K562 (cell line): ENCODE results near the gene MYO18B. TPM values are rescaled to one million over a fixed set of nuclear protein-coding genes. Genes with fewer than 3 reads are reported as not detected.

Experiments
- ATAC-seq: fragments of 200-7000 bp; cut with Tn5 transposase; 3 replicates; pipeline ENCODE4 v1.9.1; 2020; ENCODE audit warnings: moderate library complexity
- Bru-seq: library from RNA; stranded (reverse); fragments of 400-500 nt; gene quantifications from one replicate; lab custom pipeline; 2021; lab: Mats Ljungman, UMichigan
- BruChase-seq, 2 experiments: library from RNA; stranded (reverse); fragments of 400-500 nt; gene quantifications; one replicate each; lab custom pipeline; 2021; lab: Mats Ljungman, UMichigan
- BruUV-seq: library from RNA; stranded (reverse); fragments of 400-500 nt; replicated peaks from 2 replicates; lab custom pipeline; 2021; lab: Mats Ljungman, UMichigan
- CTCF ChIA-PET: fragments of 300-600 bp; formaldehyde crosslinking; extraction: SDS; loops from one replicate; lab custom pipeline; 2021; ENCODE audit warnings: low intra/inter-chr PET ratio; lab: Yijun Ruan, JAX
- POLR2A ChIA-PET: fragments of 300-600, 350-650 bp; sonication (Branson Sonifier 250); formaldehyde crosslinking; extraction: SDS; loops from one replicate; lab custom pipeline; 2021; ENCODE audit warnings: antibody characterized with exemption, inconsistent platforms; lab: Yijun Ruan, JAX
- DNase-seq, 4 experiments: peaks; one replicate each; pipeline versions ENCODE4 v3.0.0 to v3.0.0-alpha.2; 2011 to 2018; ENCODE audit warnings: low spot score in 3 of 4, mixed read lengths in 3 of 4; ENCODE audit errors: extremely low read depth in 1 of 4
- FAIRE-seq: peaks from 2 replicates; lab custom pipeline; 2011; peaks lifted over from hg19 to GRCh38; lab: Jason Lieb, UNC
- H2AFZ ChIP-seq: 2 replicates; pipeline ENCODE4 v1.6.0; 2011; ENCODE audit warnings: low read depth, low read length, control low read depth, inconsistent platforms
- H3K27ac ChIP-seq: fragments of 200-600 bp; 3 replicates; pipeline ENCODE4 v1.8.0; 2011; ENCODE audit warnings: low read depth, mild to moderate bottlenecking, control low read depth, inconsistent platforms, low read length, moderate library complexity, mixed read lengths; ENCODE audit errors: extremely low read depth
- H3K27me3 ChIP-seq, 2 experiments: fragments of 300-600 bp in 1 of 2; 2 replicates in 1 of 2; 3 replicates in 1 of 2; pipeline versions ENCODE4 v1.6.0 to v1.8.0; 2011; ENCODE audit warnings: inconsistent platforms in 2 of 2, low read length in 2 of 2, mild to moderate bottlenecking in 1 of 2, mixed read lengths in 1 of 2, moderate library complexity in 1 of 2; ENCODE audit not compliant: control insufficient read depth in 2 of 2, insufficient read depth in 2 of 2
- H3K36me3 ChIP-seq: fragments of 300-600 bp; 3 replicates; pipeline ENCODE4 v1.8.0; 2011; ENCODE audit warnings: mild to moderate bottlenecking, low read length, inconsistent platforms; ENCODE audit not compliant: control insufficient read depth, insufficient read depth
- H3K4me1 ChIP-seq, 2 experiments: fragments of 200-600 bp in 1 of 2; replicated peaks in 1 of 2; 2 replicates in 1 of 2; 3 replicates in 1 of 2; pipeline versions ENCODE4 v1.5.1 to v1.8.0; 2011; ENCODE audit warnings: inconsistent platforms in 2 of 2, low read length in 2 of 2, mild to moderate bottlenecking in 1 of 2, mixed read lengths in 1 of 2, moderate library complexity in 1 of 2; ENCODE audit not compliant: control insufficient read depth in 2 of 2, insufficient read depth in 2 of 2
- H3K4me2 ChIP-seq: 2 replicates; pipeline ENCODE4 v1.6.1; 2011; ENCODE audit warnings: low read length, control low read depth, inconsistent platforms, mixed read lengths; ENCODE audit not compliant: insufficient read depth
- H3K4me3 ChIP-seq: fragments of 200-600 bp; sonication (generic), shearing (Covaris generic); 2 replicates; pipeline ENCODE4 v1.5.1; 2016; ENCODE audit warnings: control low read depth, inconsistent platforms
- H3K79me2 ChIP-seq: fragments of 200-600 bp; 3 replicates; pipeline ENCODE4 v1.8.0; 2011; ENCODE audit warnings: low read length, inconsistent platforms; ENCODE audit not compliant: control insufficient read depth, insufficient read depth
- H3K9ac ChIP-seq, 2 experiments: 2 replicates each; pipeline versions ENCODE4 v1.6.0 to v1.6.1; 2011; ENCODE audit warnings: low read depth in 2 of 2, low read length in 2 of 2, control low read depth in 1 of 2, inconsistent platforms in 1 of 2, mild to moderate bottlenecking in 1 of 2, mixed read lengths in 1 of 2; ENCODE audit not compliant: insufficient read depth in 1 of 2
- H3K9me1 ChIP-seq: one replicate; pipeline ENCODE4 v1.6.0; 2011; ENCODE audit warnings: inconsistent platforms, mild to moderate bottlenecking, low read length, moderate library complexity; ENCODE audit not compliant: control insufficient read depth, insufficient read depth
- H3K9me3 ChIP-seq: replicated peaks from 2 replicates; pipeline ENCODE4 v1.5.1; 2011; ENCODE audit warnings: low read depth, low read length, inconsistent platforms; ENCODE audit not compliant: control insufficient read depth, insufficient read depth
- H4K20me1 ChIP-seq: replicated peaks from 2 replicates; pipeline ENCODE4 v1.6.1; 2011; ENCODE audit warnings: low read length, inconsistent platforms, mixed read lengths; ENCODE audit not compliant: control insufficient read depth, insufficient read depth
- CBFA2T3 ChIP-seq: fragments of 450-650 bp; IDR thresholded peaks from 2 replicates; pipeline ENCODE4 v1.6.1; 2017
- CCAR2 ChIP-seq: fragments of 200-400 bp; formaldehyde crosslinking; IDR thresholded peaks from 2 replicates; pipeline ENCODE4 v1.6.1; 2017; ENCODE audit warnings: mild to moderate bottlenecking, low read depth, low read length
- CREB3 ChIP-seq: fragments of 450-650 bp; conservative IDR thresholded peaks from 2 replicates; pipeline ENCODE4 v1.6.1; 2016; ENCODE audit warnings: missing genetic modification characterization, low read depth, mild to moderate bottlenecking, missing compliant biosample characterization, moderate library complexity
- CREM ChIP-seq: IDR thresholded peaks from 2 replicates; pipeline ENCODE4 v1.6.1; 2014; ENCODE audit warnings: antibody characterized with exemption, low read depth
- E2F6 ChIP-seq, 2 experiments: IDR thresholded peaks; 2 replicates each; pipeline ENCODE4 v1.6.1; 2011; ENCODE audit warnings: borderline replicate concordance in 1 of 2, control low read depth in 1 of 2, low read depth in 1 of 2, low read length in 1 of 2, mild to moderate bottlenecking in 1 of 2, mixed read lengths in 1 of 2, moderate library complexity in 1 of 2; ENCODE audit not compliant: insufficient read depth in 1 of 2, insufficient read length in 1 of 2, poor library complexity in 1 of 2, severe bottlenecking in 1 of 2; ENCODE audit errors: extremely low read depth in 1 of 2
- PHF20 ChIP-seq: fragments of 450-650 bp; IDR thresholded peaks from 2 replicates; pipeline ENCODE4 v1.6.1; 2018; ENCODE audit not compliant: partially characterized antibody
- POLR2AphosphoS5 ChIP-seq: IDR thresholded peaks from 2 replicates; pipeline ENCODE4 v1.6.1; 2011; ENCODE audit warnings: mild to moderate bottlenecking, low read depth, low read length, moderate library complexity; ENCODE audit not compliant: control insufficient read depth, insufficient read depth
- RBBP5 ChIP-seq: fragments of 200-600 bp; sonication (generic); IDR thresholded peaks from 2 replicates; pipeline ENCODE4 v1.6.1; 2012; ENCODE audit warnings: borderline replicate concordance, mild to moderate bottlenecking, low read length, control low read depth, inconsistent platforms; ENCODE audit not compliant: insufficient read depth, poor library complexity, severe bottlenecking
- SRF ChIP-seq, 2 experiments: fragments of 250-450, 450-650 bp in 1 of 2; sonication (Bioruptor Pico) in 1 of 2; sonication (generic) in 1 of 2; formaldehyde crosslinking; IDR thresholded peaks; 2 replicates each; pipeline versions ENCODE4 v1.5.0 to v1.5.1; 2020 to 2022; ENCODE audit warnings: mild to moderate bottlenecking in 1 of 2, missing genetic modification reagents in 1 of 2
- SUPT5H ChIP-seq: fragments of 450-650 bp; IDR thresholded peaks from 2 replicates; pipeline ENCODE4 v1.6.1; 2016
- TFAM ChIP-seq: fragments of 250-450 bp; sonication (Bioruptor Pico); conservative IDR thresholded peaks from 2 replicates; pipeline ENCODE4 v1.5.0; 2021; ENCODE audit warnings: mild to moderate bottlenecking, moderate library complexity
- TOE1 ChIP-seq, 2 experiments: fragments of 450-650 bp in 1 of 2; sonication (generic) in 1 of 2; formaldehyde crosslinking in 1 of 2; IDR thresholded peaks; 2 replicates each; pipeline versions ENCODE4 v1.7.1 to v1.8.0; 2016 to 2022; ENCODE audit warnings: borderline replicate concordance in 2 of 2, mild to moderate bottlenecking in 2 of 2, antibody characterized with exemption in 1 of 2, inconsistent platforms in 1 of 2, low read depth in 1 of 2, missing genetic modification reagents in 1 of 2, moderate library complexity in 1 of 2
- WGBS: fragments of 100-300 bp; shearing (Covaris generic); methylation state at CpG from one replicate; pipeline ENCODE4 v1.1.6; 2016; ENCODE audit warnings: low coverage, mixed read lengths; ENCODE audit not compliant: insufficient coverage; ENCODE audit errors: missing lambda C conversion rate; 5-methylcytosine and 5-hydroxymethylcytosine counted together
- in situ Hi-C: fragments of 300-500 bp; cut with MboI; formaldehyde crosslinking; loops from 4 replicates; pipeline ENCODE4 v1.15.0; 2018; ENCODE audit warnings: inconsistent platforms, mixed read lengths
- intact Hi-C: fragments of 100-400 bp; cut with micrococcal nuclease; formaldehyde crosslinking; loops from 2 replicates; pipeline ENCODE4 v1.14.2; 2022
- long read RNA-seq, 3 experiments: library from polyadenylated mRNA in 2 of 3; library from RNA in 1 of 3; unstranded in 2 of 3; stranded (forward) in 1 of 3; transcript quantifications; one replicate each; pipeline ENCODE4 v2.0.0, GENCODE V29; 2019 to 2022
- polyA minus RNA-seq, 3 experiments: library from RNA; depleted of rRNA, polyadenylated mRNA; stranded (reverse); fragments of >200 nt; gene quantifications; 2 replicates each; pipeline ENCODE4 v1.2.3, GENCODE V29; 2011
- polyA plus RNA-seq, 8 experiments: library from polyadenylated mRNA; depleted of rRNA in 4 of 8; stranded (reverse) in 5 of 8; unstranded in 3 of 8; fragments of >200 nt; fragmentation: Nextera tagmentation in 2 of 8; fragmentation: Illumina TruSeq in 1 of 8; extraction: Ambion mirVana in 2 of 8; extraction: Trizol in 1 of 8; gene quantifications; 2 replicates each; pipeline versions ENCODE4 v1.2.1 to v1.2.3, GENCODE V29; 2011 to 2014; ENCODE audit warnings: inconsistent platforms in 1 of 8, missing spikeins in 1 of 8
- total RNA-seq, 7 experiments: library from RNA; depleted of rRNA in 6 of 7; stranded (reverse); fragments of >200 nt in 6 of 7; fragmentation: Illumina TruSeq in 2 of 7; extraction: Trizol in 2 of 7; gene quantifications; 2 replicates each; pipeline versions ENCODE4 v1.2.1 to v1.2.3, GENCODE V29; 2011 to 2021; ENCODE audit warnings: low replicate concordance in 1 of 7

MYO18B gene
- total RNA-seq (2011; cell fraction: chromatin; rRNA removed; ENCODE audit: low replicate concordance) = 40.0 and 48.8 TPM in 2 replicates
- total RNA-seq (2011; cell fraction: nucleolus; rRNA removed) = 28.2 and 29.6 TPM in 2 replicates
- total RNA-seq (2011; cell fraction: nucleoplasm; rRNA removed) = 24.7 and 29.3 TPM in 2 replicates
- 6.7 TPM in 2 replicates for total RNA-seq (2014; rRNA removed)
- 4.0 TPM in 2 replicates for total RNA-seq (2014; rRNA removed; fragmentation: Illumina TruSeq; extraction: Trizol)
- 4.3 and 4.9 TPM in 2 replicates for total RNA-seq (2015; rRNA removed; fragmentation: Illumina TruSeq; extraction: Trizol)
- 5.8 and 7.0 TPM in 2 replicates for total RNA-seq (2021)
- 1.9 and 2.4 TPM in 2 replicates for polyA plus RNA-seq (2011; rRNA removed)
- 1.4 and 1.8 TPM in 2 replicates for polyA plus RNA-seq (2011; cell fraction: cytosol; rRNA removed)
- polyA plus RNA-seq (2011; cell fraction: nucleus; rRNA removed) = 7.0 and 10.1 TPM in 2 replicates
- polyA plus RNA-seq (2012) = 4.8 and 23.9 TPM in 2 replicates
- 5.5 and 5.7 TPM in 2 replicates for polyA plus RNA-seq (2014; fragmentation: Illumina TruSeq; extraction: Trizol)
- polyA plus RNA-seq (2014; fragmentation: Nextera tagmentation; extraction: Ambion mirVana) = under 1 TPM; 0.06 to 0.18 TPM
- polyA plus RNA-seq (2014; rRNA removed) = 4.8 and 5.0 TPM in 2 replicates
- polyA minus RNA-seq (2011; rRNA and poly(A)+ RNA removed) = 5.6 TPM in 2 replicates
- 2.5 and 3.9 TPM in 2 replicates for polyA minus RNA-seq (2011; cell fraction: cytosol; rRNA and poly(A)+ RNA removed)
- polyA minus RNA-seq (2011; cell fraction: nucleus; rRNA and poly(A)+ RNA removed) = 7.8 and 10.0 TPM in 2 replicates
- Bru-seq, nascent RNA = percentile 58 among the genes with signal in this experiment
- percentile 68 among the genes with signal in this experiment for BruChase-seq, experiment 1, labeled RNA remaining after a 2-hour chase
- BruChase-seq, experiment 2, labeled RNA remaining after a 6-hour chase = percentile 67 among the genes with signal in this experiment
- long read RNA-seq, experiment 1, partial matches to known transcripts = 2 of 8 reads
- long read RNA-seq, experiment 1, other reads (novel, unspliced or antisense) = 6 of 8 reads
- long read RNA-seq, experiment 2, partial matches to known transcripts = 7 of 10 reads
- long read RNA-seq, experiment 2, other reads (novel, unspliced or antisense) = 3 of 10 reads
- long read RNA-seq, experiment 3, partial matches to known transcripts = 0 of 2 reads
- long read RNA-seq, experiment 3, other reads (novel, unspliced or antisense) = 2 of 2 reads

- ChIA-PET POLR2A (interaction anchor here (0.8 to 2.2 kb wide), 12 partner anchors 8 to 177 kb away, joined by 3 to 14 read pairs (median 4); partner anchors contain the start of gene GRK3), CTCF (no interaction called here)
- intact Hi-C loops (loop anchor here (2.0 kb wide), 1 partner anchor 19 kb away; no protein-coding TSS in a partner anchor), in situ Hi-C loops (no loop called here)
- Histone ChIP-seq H2AFZ (peak within 1 kb of the TSS; percentile 97), H3K4me1 (peaks cover 12 to 34% of the 10 kb centered on the region in 2 experiments; a peak in 4 of 5 replicates), H3K4me3 (peak within 1 kb of the TSS; percentile 78), H3K9me3 (no peaks in the 10 kb centered on the region), H3K27me3 (no peaks in the 10 kb centered on the region), H3K36me3 (no peaks in the 10 kb centered on the region; the same call in 2 of the 3 replicates), H3K27ac (peak within 1 kb of the TSS; percentile 99), H3K9me1 (no peaks in the 10 kb centered on the region), H4K20me1 (peaks cover 10% of the 10 kb centered on the region), H3K9ac (peak within 1 kb of the TSS; percentile 94 to 96), H3K4me2 (peak within 1 kb of the TSS; percentile 76), H3K79me2 (peaks cover 46% of the 10 kb centered on the region)
- peak; percentile 91 for ATAC-seq
- peak; percentile 85 to 90 (median 89) for DNase-seq
- FAIRE-seq = peak; percentile 94
- 1% methylated on average over 27 of the region's 36 CpGs for WGBS
- TSS peak; percentile 83 for BruUV-seq
- peak; percentile 76 for TF ChIP-seq POLR2AphosphoS5
- peak; percentile 10 for TF ChIP-seq RBBP5
- 0 out of 2 replicates have a peak, but pooled peaks have one; percentile 55 for TF ChIP-seq TOE1 (IDR thresholded peaks at IDR 0.05; ENCODE audit: borderline replicate concordance)
- TF ChIP-seq TOE1 (CRISPR knock-in tag; IDR thresholded peaks at IDR 0.05; ENCODE audit: borderline replicate concordance, low read depth) = no peak
- TF ChIP-seq PHF20 = no peak
- no peak for TF ChIP-seq CREB3 (tag)
- peak; percentile 82 to 85 for TF ChIP-seq E2F6 (IDR thresholded peaks at IDR 0.05; ENCODE audit: borderline replicate concordance in 1 of 2, extremely low read depth in 1 of 2, insufficient read depth in 1 of 2, insufficient read length in 1 of 2, low read depth in 1 of 2, low read length in 1 of 2, poor library complexity in 1 of 2, severe bottlenecking in 1 of 2)
- no peak for TF ChIP-seq TFAM (CRISPR knock-in tag)
- TF ChIP-seq CREM = peak; percentile 75
- peak in 1 of 2 experiments; percentile 94; a peak in 2 of 4 replicates for TF ChIP-seq SRF (CRISPR knock-in tag; IDR thresholded peaks at IDR 0.05)
- no peak for TF ChIP-seq CCAR2
- peak; percentile 74 for TF ChIP-seq SUPT5H
- peak; percentile 79 for TF ChIP-seq CBFA2T3
Observed at GRCh38 chr22:25741692-25742626, at the start of gene MYO18B. Gene MYO18B, plus strand, starts transcription at chr22:25742188. Its CDS starts 18,905 bp downstream, at chr22:25761093.
